Stimulated activated CD8-positive, alpha-beta memory T cell treated with anti-CD3 and anti-CD28 coated beads, Interleukin-15, amount 100 ng/mL, for 1 hour (primary cell): Measurements from ENCODE around the gene DPY19L3.

ENCODE experiments used
- DNase-seq: peaks from one replicate; pipeline ENCODE4 v3.0.0-alpha.2; 2020; ENCODE audit warnings: low read depth

Gene DPY19L3

GRCh38 chr19:32522967-32523366, 117.4 kb downstream of the DPY19L3 start:
- no peak for DNase-seq

GRCh38 chr19:32526895-32527294, 121.3 kb downstream of the DPY19L3 start:
- DNase-seq = no peak

GRCh38 chr19:32530773-32531172, 125.2 kb downstream of the DPY19L3 start:
- DNase-seq = no peak

GRCh38 chr19:32532233-32532632, 126.7 kb downstream of the DPY19L3 start:
- no peak for DNase-seq
